H9 (cell line): Measurements from ENCODE around the gene COL19A1. TPM values are rescaled to one million over a fixed set of nuclear protein-coding genes. Genes with fewer than 3 reads are reported as not detected.

ENCODE experiments used
- DNase-seq: peaks from one replicate; pipeline ENCODE4 v3.0.0-alpha.2; 2017
- H2AFZ ChIP-seq: one replicate; pipeline ENCODE4 v1.6.1; 2013; ENCODE audit warnings: mild to moderate bottlenecking, low read length, control low read depth, moderate library complexity
- H2AK5ac ChIP-seq: 2 replicates; pipeline ENCODE4 v1.6.1; 2013; ENCODE audit warnings: low read length, control low read depth, mixed read lengths; ENCODE audit not compliant: insufficient read length
- H2BK120ac ChIP-seq: one replicate; pipeline ENCODE4 v1.6.1; 2013; ENCODE audit warnings: low read depth, mild to moderate bottlenecking, low read length, control low read depth, inconsistent platforms; ENCODE audit not compliant: poor library complexity, severe bottlenecking
- H2BK12ac ChIP-seq: 2 replicates; pipeline ENCODE4 v1.6.1; 2013; ENCODE audit warnings: low read length, control low read depth, mixed read lengths, low read depth; ENCODE audit not compliant: insufficient read length
- H2BK15ac ChIP-seq: 2 replicates; pipeline ENCODE4 v1.6.1; 2013; ENCODE audit warnings: low read depth, low read length, control low read depth
- H2BK20ac ChIP-seq: one replicate; pipeline ENCODE4 v1.6.1; 2013; ENCODE audit warnings: low read depth, mild to moderate bottlenecking, low read length, control low read depth, inconsistent platforms; ENCODE audit not compliant: poor library complexity, severe bottlenecking
- H2BK5ac ChIP-seq: 2 replicates; pipeline ENCODE4 v1.6.1; 2013; ENCODE audit warnings: low read length, control low read depth, mixed read lengths; ENCODE audit not compliant: insufficient read length
- H3K14ac ChIP-seq: 2 replicates; pipeline ENCODE4 v1.6.1; 2013; ENCODE audit warnings: low read length, control low read depth; ENCODE audit not compliant: insufficient read depth
- H3K18ac ChIP-seq: 2 replicates; pipeline ENCODE4 v1.6.1; 2013; ENCODE audit warnings: low read depth, mild to moderate bottlenecking, mixed read lengths, low read length, control low read depth; ENCODE audit not compliant: insufficient read length
- H3K23ac ChIP-seq: 2 replicates; pipeline ENCODE4 v1.6.1; 2013; ENCODE audit warnings: low read length, control low read depth, mixed read lengths, low read depth; ENCODE audit not compliant: insufficient read length
- H3K23me2 ChIP-seq: 2 replicates; pipeline ENCODE4 v1.6.1; 2013; ENCODE audit warnings: low read depth, mild to moderate bottlenecking, mixed read lengths, low read length, control low read depth; ENCODE audit not compliant: insufficient read length, poor library complexity, severe bottlenecking
- H3K27ac ChIP-seq: 2 replicates; pipeline ENCODE4 v1.5.1; 2013; ENCODE audit warnings: low read length, control low read depth, mixed read lengths, low read depth; ENCODE audit not compliant: insufficient read length
- H3K27me3 ChIP-seq: 2 replicates; pipeline ENCODE4 v1.6.1; 2013; ENCODE audit warnings: low read length, control low read depth, inconsistent platforms; ENCODE audit not compliant: insufficient read depth
- H3K4ac ChIP-seq: 2 replicates; pipeline ENCODE4 v1.6.1; 2013; ENCODE audit warnings: low read depth, mild to moderate bottlenecking, control low read depth, inconsistent platforms, low read length, moderate library complexity
- H3K4me1 ChIP-seq: 2 replicates; pipeline ENCODE4 v1.6.1; 2013; ENCODE audit warnings: low read length, control low read depth, inconsistent platforms; ENCODE audit not compliant: insufficient read depth
- H3K4me2 ChIP-seq: 2 replicates; pipeline ENCODE4 v1.6.1; 2013; ENCODE audit warnings: low read length, control low read depth, mixed read lengths; ENCODE audit not compliant: insufficient read length, insufficient read depth
- H3K56ac ChIP-seq: 2 replicates; pipeline ENCODE4 v1.6.1; 2013; ENCODE audit warnings: low read depth, mild to moderate bottlenecking, mixed read lengths, low read length, control low read depth; ENCODE audit not compliant: insufficient read length
- H3K79me1 ChIP-seq: 2 replicates; pipeline ENCODE4 v1.6.1; 2013; ENCODE audit warnings: low read depth, mild to moderate bottlenecking, moderate library complexity, low read length, control low read depth, inconsistent platforms; ENCODE audit not compliant: insufficient read depth, poor library complexity, severe bottlenecking
- H3K79me2 ChIP-seq: 2 replicates; pipeline ENCODE4 v1.6.1; 2013; ENCODE audit warnings: low read length, control low read depth, inconsistent platforms; ENCODE audit not compliant: insufficient read depth
- H3K9ac ChIP-seq: 2 replicates; pipeline ENCODE4 v1.6.1; 2013; ENCODE audit warnings: low read length, control low read depth, mixed read lengths; ENCODE audit not compliant: insufficient read length; ENCODE audit errors: extremely low read depth
- H3K9me3 ChIP-seq: one replicate; pipeline ENCODE4 v1.6.1; 2013; ENCODE audit warnings: low read depth, low read length, inconsistent platforms; ENCODE audit not compliant: control insufficient read depth
- H3T11ph ChIP-seq: one replicate; pipeline ENCODE4 v1.6.1; 2013; ENCODE audit warnings: mild to moderate bottlenecking, low read length, control low read depth, inconsistent platforms
- H4K20me1 ChIP-seq: one replicate; pipeline ENCODE4 v1.6.1; 2013; ENCODE audit not compliant: control insufficient read depth, insufficient read length, insufficient read depth
- H4K5ac ChIP-seq: 2 replicates; pipeline ENCODE4 v1.6.1; 2013; ENCODE audit warnings: low read depth, mild to moderate bottlenecking, mixed read lengths, low read length, control low read depth; ENCODE audit not compliant: insufficient read length
- H4K8ac ChIP-seq: replicated peaks from 2 replicates; pipeline ENCODE4 v1.6.1; 2013; ENCODE audit warnings: low read length, control low read depth, mixed read lengths, low read depth; ENCODE audit not compliant: insufficient read length
- H4K91ac ChIP-seq: 2 replicates; pipeline ENCODE4 v1.6.1; 2013; ENCODE audit warnings: low read depth, mild to moderate bottlenecking, moderate library complexity, mixed read lengths, low read length, control low read depth; ENCODE audit not compliant: insufficient read length
- H3K27ac Mint-ChIP-seq, 3 experiments: 2 replicates in 2 of 3; 3 replicates in 1 of 3; pipeline ENCODE4 v1.8.0; 2020 to 2021; ENCODE audit warnings: mixed read lengths in 3 of 3, mild to moderate bottlenecking in 1 of 3, moderate library complexity in 1 of 3
- H3K27me3 Mint-ChIP-seq: 2 replicates; pipeline ENCODE4 v1.8.0; 2021; ENCODE audit warnings: low read depth, mild to moderate bottlenecking, moderate library complexity, mixed read lengths
- H3K36me3 Mint-ChIP-seq, 3 experiments: 2 replicates in 2 of 3; 3 replicates in 1 of 3; pipeline ENCODE4 v1.8.0; 2020 to 2021; ENCODE audit warnings: low read depth in 3 of 3, mixed read lengths in 3 of 3; ENCODE audit not compliant: insufficient read depth in 1 of 3
- H3K4me1 Mint-ChIP-seq, 2 experiments: 2 replicates each; pipeline ENCODE4 v1.8.0; 2020; ENCODE audit warnings: mixed read lengths in 2 of 2
- H3K4me3 Mint-ChIP-seq, 2 experiments: 2 replicates in 1 of 2; 3 replicates in 1 of 2; pipeline ENCODE4 v1.8.0; 2020 to 2021; ENCODE audit warnings: mild to moderate bottlenecking in 2 of 2, mixed read lengths in 2 of 2, moderate library complexity in 1 of 2
- H3K9me3 Mint-ChIP-seq, 2 experiments: 2 replicates in 1 of 2; 3 replicates in 1 of 2; pipeline ENCODE4 v1.8.0; 2020; ENCODE audit warnings: mild to moderate bottlenecking in 2 of 2, mixed read lengths in 2 of 2, moderate library complexity in 1 of 2
- WGBS: extraction: QIAGEN DNeasy Blood & Tissue Kit; methylation state at CpG from one replicate; pipeline ENCODE4 v1.1.7; 2013; ENCODE audit warnings: missing lambda C conversion rate, low lambda C conversion rate, mixed read lengths; ENCODE audit not compliant: insufficient read length; ENCODE audit errors: extremely low coverage; 5-methylcytosine and 5-hydroxymethylcytosine counted together
- total RNA-seq: library from RNA; stranded (reverse); gene quantifications from 2 replicates; pipeline ENCODE4 v1.2.1, GENCODE V29; 2021
- TF ChIP-seq, protein P1 (sequence below): fragments of 200-600 bp; sonication (generic); conservative IDR thresholded peaks from 3 replicates; pipeline ENCODE4 v1.8.0; 2021; ENCODE audit warnings: antibody characterized with exemption, mild to moderate bottlenecking

The COL19A1 gene
- total RNA-seq, 1 experiment from 2014 or later = not detected

DNA sequence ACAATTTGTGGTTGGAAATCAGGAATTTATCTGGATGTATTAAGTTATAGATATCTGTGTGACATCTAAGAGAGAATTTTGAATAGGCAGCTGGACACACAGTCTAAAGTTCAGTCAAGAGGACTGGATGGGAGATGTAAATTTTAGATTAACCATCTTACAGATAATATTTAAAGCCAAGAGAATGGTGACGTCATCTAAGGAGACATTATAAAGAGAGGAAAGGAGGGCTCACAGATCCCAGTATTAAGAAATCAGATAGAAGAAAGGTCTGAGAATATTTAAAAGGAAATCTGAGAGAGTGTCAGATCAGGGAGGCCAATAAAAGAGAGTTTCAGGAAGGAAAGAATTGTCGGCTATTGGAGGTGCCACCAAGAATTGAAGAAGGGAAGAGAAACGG is 9.4 kb downstream of the COL19A1 start:
- no peak overlapping the region for H3K56ac ChIP-seq
- H3K27ac ChIP-seq = no peak overlapping the region
- Mint-ChIP-seq H3K4me3 (no peak overlapping the region), H3K27ac (no peak overlapping the region), H3K27me3 (peaks cover 2% of the 10 kb centered on the region), H3K4me1 (0 out of 4 replicates have a peak, but pooled peaks cover 0 to under 1% of the 10 kb centered on the region in 2 experiments), H3K36me3 (no peaks in the 10 kb centered on the region), H3K9me3 (no peaks in the 10 kb centered on the region)
- no peak overlapping the region for H3K18ac ChIP-seq
- H4K5ac ChIP-seq = no peak overlapping the region
- H3K23ac ChIP-seq = no peak overlapping the region
- TF ChIP-seq, protein P1, sequence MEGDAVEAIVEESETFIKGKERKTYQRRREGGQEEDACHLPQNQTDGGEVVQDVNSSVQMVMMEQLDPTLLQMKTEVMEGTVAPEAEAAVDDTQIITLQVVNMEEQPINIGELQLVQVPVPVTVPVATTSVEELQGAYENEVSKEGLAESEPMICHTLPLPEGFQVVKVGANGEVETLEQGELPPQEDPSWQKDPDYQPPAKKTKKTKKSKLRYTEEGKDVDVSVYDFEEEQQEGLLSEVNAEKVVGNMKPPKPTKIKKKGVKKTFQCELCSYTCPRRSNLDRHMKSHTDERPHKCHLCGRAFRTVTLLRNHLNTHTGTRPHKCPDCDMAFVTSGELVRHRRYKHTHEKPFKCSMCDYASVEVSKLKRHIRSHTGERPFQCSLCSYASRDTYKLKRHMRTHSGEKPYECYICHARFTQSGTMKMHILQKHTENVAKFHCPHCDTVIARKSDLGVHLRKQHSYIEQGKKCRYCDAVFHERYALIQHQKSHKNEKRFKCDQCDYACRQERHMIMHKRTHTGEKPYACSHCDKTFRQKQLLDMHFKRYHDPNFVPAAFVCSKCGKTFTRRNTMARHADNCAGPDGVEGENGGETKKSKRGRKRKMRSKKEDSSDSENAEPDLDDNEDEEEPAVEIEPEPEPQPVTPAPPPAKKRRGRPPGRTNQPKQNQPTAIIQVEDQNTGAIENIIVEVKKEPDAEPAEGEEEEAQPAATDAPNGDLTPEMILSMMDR = no peak
- H3K79me1 ChIP-seq = no peaks in the 10 kb centered on the region
- no peak overlapping the region for H2BK12ac ChIP-seq
- H3K9ac ChIP-seq = no peak overlapping the region
- no peak overlapping the region for H2BK20ac ChIP-seq
- no peak overlapping the region for H2AFZ ChIP-seq
- no peaks in the 10 kb centered on the region for H4K20me1 ChIP-seq
- no peak overlapping the region for H4K8ac ChIP-seq
- H2BK5ac ChIP-seq = no peak overlapping the region
- no CpG with 5 or more reads among the region's 3 CpGs for WGBS
- H3K14ac ChIP-seq = no peak overlapping the region
- H3K4me2 ChIP-seq = no peak overlapping the region
- H2AK5ac ChIP-seq = no peak overlapping the region
- H3K9me3 ChIP-seq = no peaks in the 10 kb centered on the region
- H3K27me3 ChIP-seq = no peaks in the 10 kb centered on the region
- H2BK120ac ChIP-seq = no peak overlapping the region
- H3K23me2 ChIP-seq = no peaks in the 10 kb centered on the region
- H2BK15ac ChIP-seq = no peak overlapping the region
- no peak overlapping the region for H4K91ac ChIP-seq
- DNase-seq = no peak
- no peaks in the 10 kb centered on the region for H3K79me2 ChIP-seq
- no peak overlapping the region for H3T11ph ChIP-seq
- H3K4ac ChIP-seq = no peak overlapping the region
- no peaks in the 10 kb centered on the region for H3K4me1 ChIP-seq
